H1 (cell line): ENCODE results near the gene RAVER2. TPM values are rescaled to one million over a fixed set of nuclear protein-coding genes. Genes with fewer than 3 reads are reported as not detected.

Source experiments
- CTCF ChIA-PET: fragments of 300-600 bp; sonication (Branson Sonifier 250); formaldehyde crosslinking; loops from one replicate; lab custom pipeline; 2021; ENCODE audit not compliant: partially characterized antibody; lab: Charles Lee
- POLR2A ChIA-PET: fragments of 300-600 bp; sonication (Branson Sonifier 250); formaldehyde crosslinking; loops from one replicate; lab custom pipeline; 2021; ENCODE audit warnings: inconsistent platforms; ENCODE audit not compliant: partially characterized antibody; lab: Charles Lee
- DNase-seq, 2 experiments: peaks; one replicate each; pipeline versions ENCODE4 v3.0.0 to v3.0.0-alpha.2; 2010 to 2022; ENCODE audit warnings: low spot score in 2 of 2, low read depth in 1 of 2, mixed read lengths in 1 of 2
- FAIRE-seq: peaks from 2 replicates; lab custom pipeline; 2011; peaks lifted over from hg19 to GRCh38; lab: Jason Lieb, UNC
- H2AFZ ChIP-seq: 2 replicates; pipeline ENCODE4 v1.8.1; 2012; ENCODE audit warnings: low read length, inconsistent platforms
- H2AK5ac ChIP-seq: 2 replicates; pipeline ENCODE4 v1.6.1; 2013; ENCODE audit warnings: low read depth, low read length
- H2BK120ac ChIP-seq: replicated peaks from 2 replicates; pipeline ENCODE3; 2013; ENCODE audit warnings: low read depth, low read length, inconsistent platforms
- H2BK12ac ChIP-seq: 2 replicates; pipeline ENCODE4 v1.6.1; 2013; ENCODE audit warnings: low read depth, low read length
- H2BK15ac ChIP-seq: 2 replicates; pipeline ENCODE4 v1.6.1; 2013; ENCODE audit warnings: low read length
- H2BK20ac ChIP-seq: 2 replicates; pipeline ENCODE4 v1.6.1; 2013; ENCODE audit warnings: low read length
- H2BK5ac ChIP-seq: 2 replicates; pipeline ENCODE4 v1.6.1; 2013; ENCODE audit warnings: low read depth, low read length
- H3K14ac ChIP-seq: 2 replicates; pipeline ENCODE4 v1.6.1; 2013; ENCODE audit warnings: inconsistent platforms; ENCODE audit not compliant: insufficient read length
- H3K18ac ChIP-seq: 2 replicates; pipeline ENCODE4 v1.6.1; 2013; ENCODE audit warnings: low read length; ENCODE audit errors: extremely low read depth
- H3K23ac ChIP-seq: 2 replicates; pipeline ENCODE4 v1.6.1; 2013; ENCODE audit warnings: inconsistent platforms; ENCODE audit not compliant: insufficient read length
- H3K23me2 ChIP-seq: 2 replicates; pipeline ENCODE4 v1.6.1; 2013; ENCODE audit warnings: low read depth, low read length
- H3K27ac ChIP-seq: 2 replicates; pipeline ENCODE4 v1.6.1; 2011; ENCODE audit warnings: low read depth, low read length, inconsistent platforms
- H3K27me3 ChIP-seq, 4 experiments: replicated peaks in 1 of 4; 1 replicate in 1 of 4; 2 replicates in 3 of 4; pipeline versions ENCODE4 v1.6.1 to v1.8.1; 2011 to 2013; ENCODE audit warnings: low read length in 3 of 4, mild to moderate bottlenecking in 3 of 4, inconsistent platforms in 2 of 4, mixed read lengths in 2 of 4, moderate library complexity in 1 of 4; ENCODE audit not compliant: control insufficient read depth in 3 of 4, insufficient read depth in 3 of 4; ENCODE audit errors: extremely low read depth in 1 of 4
- H3K36me3 ChIP-seq, 4 experiments: 2 replicates each; pipeline versions ENCODE4 v1.6.1 to v1.8.1; 2011 to 2013; ENCODE audit warnings: mild to moderate bottlenecking in 4 of 4, low read length in 3 of 4, moderate library complexity in 2 of 4, control low read depth in 1 of 4, inconsistent platforms in 1 of 4; ENCODE audit not compliant: insufficient read depth in 4 of 4, control insufficient read depth in 2 of 4
- H3K4ac ChIP-seq: replicated peaks from 2 replicates; pipeline ENCODE3; 2013; ENCODE audit warnings: low read length, low read depth, mixed read lengths, inconsistent platforms; ENCODE audit not compliant: insufficient read length
- H3K4me1 ChIP-seq, 4 experiments: replicated peaks in 1 of 4; 1 replicate in 1 of 4; 2 replicates in 3 of 4; pipeline versions ENCODE4 v1.6.1 to v1.8.1; 2011 to 2013; ENCODE audit warnings: low read length in 3 of 4, inconsistent platforms in 2 of 4, mixed read lengths in 1 of 4; ENCODE audit not compliant: insufficient read depth in 4 of 4, control insufficient read depth in 3 of 4
- H3K4me2 ChIP-seq, 2 experiments: 2 replicates each; pipeline versions ENCODE4 v1.6.1 to v1.8.1; 2011 to 2013; ENCODE audit warnings: low read depth in 2 of 2, low read length in 2 of 2, control low read depth in 1 of 2, inconsistent platforms in 1 of 2, mild to moderate bottlenecking in 1 of 2; ENCODE audit not compliant: insufficient read depth in 1 of 2
- H3K4me3 ChIP-seq, 4 experiments: fragments of 200-600, 300-600 bp in 1 of 4; sonication (generic), shearing (Covaris generic), sonication (Bioruptor Twin) in 1 of 4; 2 replicates each; pipeline versions ENCODE4 v1.5.1 to v1.8.1; 2011 to 2016; ENCODE audit warnings: low read length in 4 of 4, low read depth in 3 of 4, control low read depth in 2 of 4, inconsistent platforms in 2 of 4, mild to moderate bottlenecking in 2 of 4, mixed read lengths in 1 of 4, moderate library complexity in 1 of 4; ENCODE audit not compliant: insufficient read depth in 2 of 4; ENCODE audit errors: extremely low read depth in 1 of 4
- H3K56ac ChIP-seq: replicated peaks from 2 replicates; pipeline ENCODE3; 2013; ENCODE audit warnings: low read depth, mild to moderate bottlenecking, mixed read lengths, low read length, inconsistent platforms; ENCODE audit not compliant: insufficient read length
- H3K79me1 ChIP-seq: 2 replicates; pipeline ENCODE4 v1.6.1; 2013; ENCODE audit warnings: low read depth, low read length, control low read depth
- H3K79me2 ChIP-seq, 2 experiments: 2 replicates each; pipeline versions ENCODE4 v1.6.1 to v1.8.1; 2012 to 2013; ENCODE audit warnings: low read length in 2 of 2, mild to moderate bottlenecking in 2 of 2, inconsistent platforms in 1 of 2; ENCODE audit not compliant: insufficient read depth in 2 of 2, control insufficient read depth in 1 of 2
- H3K9ac ChIP-seq, 4 experiments: replicated peaks in 1 of 4; 1 replicate in 1 of 4; 2 replicates in 3 of 4; pipeline versions ENCODE4 v1.6.1 to v1.8.1; 2011 to 2013; ENCODE audit warnings: low read depth in 3 of 4, low read length in 3 of 4, control low read depth in 2 of 4, mild to moderate bottlenecking in 2 of 4, moderate library complexity in 2 of 4, inconsistent platforms in 1 of 4; ENCODE audit errors: extremely low read depth in 1 of 4
- H3K9me3 ChIP-seq, 2 experiments: 2 replicates each; pipeline versions ENCODE4 v1.6.1 to v1.8.1; 2012 to 2013; ENCODE audit warnings: mild to moderate bottlenecking in 2 of 2, moderate library complexity in 2 of 2, control low read depth in 1 of 2, inconsistent platforms in 1 of 2, low read depth in 1 of 2, low read length in 1 of 2, mixed read lengths in 1 of 2; ENCODE audit not compliant: insufficient read depth in 2 of 2
- H4K20me1 ChIP-seq, 2 experiments: replicated peaks in 1 of 2; 2 replicates each; pipeline versions ENCODE3 to v1.8.1; 2011 to 2013; ENCODE audit warnings: inconsistent platforms in 2 of 2, low read length in 2 of 2, mild to moderate bottlenecking in 1 of 2; ENCODE audit not compliant: insufficient read depth in 2 of 2, control insufficient read depth in 1 of 2
- H4K5ac ChIP-seq: 2 replicates; pipeline ENCODE4 v1.6.1; 2013; ENCODE audit warnings: low read length, low read depth, mixed read lengths, inconsistent platforms; ENCODE audit not compliant: insufficient read length
- H4K8ac ChIP-seq: 2 replicates; pipeline ENCODE4 v1.8.0; 2013; ENCODE audit warnings: mild to moderate bottlenecking, moderate library complexity, low read length, inconsistent platforms; ENCODE audit not compliant: insufficient read depth; ENCODE audit errors: extremely low read depth
- H4K91ac ChIP-seq: replicated peaks from 2 replicates; pipeline ENCODE3; 2013; ENCODE audit warnings: low read length, mixed read lengths, inconsistent platforms; ENCODE audit not compliant: insufficient read length
- BCL11A ChIP-seq, 2 experiments: IDR thresholded peaks; one replicate each; pipeline ENCODE4 v1.6.1; 2011; ENCODE audit warnings: low read depth in 2 of 2, low read length in 2 of 2, mild to moderate bottlenecking in 2 of 2
- CHD2 ChIP-seq: IDR thresholded peaks from 2 replicates; pipeline ENCODE4 v1.6.1; 2012; ENCODE audit warnings: low read length, improper control_type of control experiment
- EP300 ChIP-seq, 2 experiments: IDR thresholded peaks; 1 replicate in 1 of 2; 2 replicates in 1 of 2; pipeline ENCODE4 v1.6.1; 2011 to 2012; ENCODE audit warnings: low read depth in 2 of 2, low read length in 2 of 2, mild to moderate bottlenecking in 2 of 2, borderline replicate concordance in 1 of 2, inconsistent platforms in 1 of 2, moderate library complexity in 1 of 2
- RXRA ChIP-seq: IDR thresholded peaks from 2 replicates; pipeline ENCODE4 v1.6.1; 2011; ENCODE audit warnings: low read depth, mild to moderate bottlenecking, low read length, moderate library complexity; ENCODE audit not compliant: insufficient read depth
- SAP30 ChIP-seq: fragments of 300-600 bp; sonication (generic); IDR thresholded peaks from 2 replicates; pipeline ENCODE4 v1.7.1; 2012; ENCODE audit warnings: low read length, moderate library complexity, mild to moderate bottlenecking, inconsistent platforms; ENCODE audit not compliant: insufficient read depth, insufficient replicate concordance
- TAF1 ChIP-seq: IDR thresholded peaks from 2 replicates; pipeline ENCODE4 v1.6.1; 2011; ENCODE audit warnings: mild to moderate bottlenecking, low read depth, low read length
- WGBS, 2 experiments: shearing (Covaris generic) in 1 of 2; methylation state at CpG; one replicate each; pipeline versions ENCODE4 v1.1.6 to v1.1.7; 2013 to 2015; ENCODE audit warnings: low lambda C conversion rate in 2 of 2, mixed read lengths in 2 of 2, inconsistent platforms in 1 of 2, low coverage in 1 of 2, missing lambda C conversion rate in 1 of 2; ENCODE audit not compliant: insufficient replicate concordance in 2 of 2, insufficient coverage in 1 of 2, insufficient read length in 1 of 2; ENCODE audit errors: extremely low coverage in 1 of 2, missing lambda C conversion rate in 1 of 2; 5-methylcytosine and 5-hydroxymethylcytosine counted together
- polyA plus RNA-seq, 7 experiments: library from polyadenylated mRNA; depleted of rRNA in 3 of 7; stranded (reverse) in 5 of 7; unstranded in 2 of 7; fragments of >200 nt in 5 of 7; fragments of 200-250 nt in 2 of 7; gene quantifications; 1 replicate in 5 of 7; 2 replicates in 1 of 7; 4 replicates in 1 of 7; pipeline versions ENCODE4 v1.2.1 to v1.2.3, GENCODE V29; 2011 to 2013; ENCODE audit warnings: missing spikeins in 2 of 7, mixed read lengths in 2 of 7
- total RNA-seq: library from RNA; stranded (reverse); fragmentation: NEBNext Ultra II Directional; extraction: Animal tissue kit (Norgen Biotek cat#: 25700); gene quantifications from 2 replicates; pipeline ENCODE4 v1.2.1, GENCODE V29; 2021

RAVER2 gene
- total and polyA plus RNA-seq, 2 of the 8 experiments (the other 6 are each of a cell fraction or from before 2014, with no cell fraction given), result 10.5 to 19.5 TPM

GRCh38 chr1:64801851-64802523 is 57.1 kb downstream of the RAVER2 start:
- Histone ChIP-seq H2AFZ (no peak overlapping the region), H3K23ac (no peak overlapping the region), H3K4me3 (no peak overlapping the region), H3K14ac (no peak overlapping the region), H3K79me2 (no peaks in the 10 kb centered on the region), H2BK120ac (no peak overlapping the region), H4K5ac (no peak overlapping the region), H3K9ac (no peak overlapping the region), H3K4me1 (no peaks in the 10 kb centered on the region), H4K20me1 (no peaks in the 10 kb centered on the region), H2BK12ac (no peak overlapping the region), H4K8ac (no peak overlapping the region), H3K23me2 (no peaks in the 10 kb centered on the region), H3K27me3 (no peaks in the 10 kb centered on the region), H4K91ac (no peak overlapping the region), H3K56ac (no peak overlapping the region), H3K9me3 (no peaks in the 10 kb centered on the region), H2AK5ac (no peak overlapping the region), H3K18ac (no peak overlapping the region), H2BK15ac (no peak overlapping the region)
- DNase-seq (no peak), FAIRE-seq (no peak)
- POLR2A ChIA-PET, result no interaction called here
- WGBS, 2 experiments, result 95% methylated on average over 6 of the region's 6 CpGs; no CpG with 5 or more reads in 1 of the 2 experiments
- TF ChIP-seq BCL11A (IDR thresholded peaks at IDR 0.05; ENCODE audit: low read depth in 2 of 2, low read length in 2 of 2), result no peak
- no peak for TF ChIP-seq EP300 (IDR thresholded peaks at IDR 0.05; ENCODE audit: borderline replicate concordance in 1 of 2, low read depth in 2 of 2, low read length in 2 of 2)
- no peak for TF ChIP-seq TAF1
- TF ChIP-seq CHD2, result no peak
- TF ChIP-seq RXRA, result no peak
- TF ChIP-seq SAP30, result no peak
- TF ChIP-seq, all 59 proteins: peak for 0
- CTCF ChIA-PET, result no interaction called here
- Histone ChIP-seq H2BK20ac (no peak overlapping the region), H2BK5ac (no peak overlapping the region), H3K27ac (no peak overlapping the region), H3K4ac (no peak overlapping the region), H3K4me2 (no peak overlapping the region), H3K36me3 (peaks cover 0 to 3% (median 0%) of the 10 kb centered on the region in 4 experiments; a peak in 1 of 8 replicates), H3K79me1 (no peaks in the 10 kb centered on the region)
